PFSK-1 (cell line): ENCODE results near the gene COL11A2. TPM values are rescaled to one million over a fixed set of nuclear protein-coding genes. Genes with fewer than 3 reads are reported as not detected.

Experiments used
- FOXP2 ChIP-seq: optimal IDR thresholded peaks from 2 replicates; pipeline ENCODE3; 2011; ENCODE audit warnings: borderline replicate concordance, control low read depth, inconsistent platforms; ENCODE audit not compliant: insufficient read depth; ENCODE audit errors: extremely low read length, extremely low read depth
- POLR2AphosphoS5 ChIP-seq: IDR thresholded peaks from 2 replicates; pipeline ENCODE4 v1.6.1; 2012; ENCODE audit warnings: low read depth, mild to moderate bottlenecking, control low read depth, low read length, moderate library complexity
- SIN3A ChIP-seq: IDR thresholded peaks from 2 replicates; pipeline ENCODE4 v1.6.1; 2012; ENCODE audit warnings: mild to moderate bottlenecking, low read length, moderate library complexity, borderline replicate concordance; ENCODE audit not compliant: insufficient read depth
- TAF1 ChIP-seq: IDR thresholded peaks from 2 replicates; pipeline ENCODE4 v1.6.1; 2012; ENCODE audit warnings: low read length, control low read depth, borderline replicate concordance; ENCODE audit not compliant: insufficient read depth
- polyA plus RNA-seq: library from polyadenylated mRNA; unstranded; fragments of >200 nt; gene quantifications from one replicate; pipeline ENCODE4 v1.2.1, GENCODE V29; 2012; ENCODE audit warnings: low read depth, missing spikeins; ENCODE audit not compliant: insufficient read length
- TF ChIP-seq, protein P1 (sequence below), 2 experiments: IDR thresholded peaks; 2 replicates each; pipeline versions ENCODE4 v1.6.1 to v1.8.0; 2011 to 2012; ENCODE audit warnings: low read depth in 2 of 2, low read length in 2 of 2, control low read depth in 1 of 2, inconsistent platforms in 1 of 2, mild to moderate bottlenecking in 1 of 2, moderate library complexity in 1 of 2; ENCODE audit not compliant: insufficient read depth in 1 of 2

Gene COL11A2
- 0.80 TPM for polyA plus RNA-seq

DNA sequence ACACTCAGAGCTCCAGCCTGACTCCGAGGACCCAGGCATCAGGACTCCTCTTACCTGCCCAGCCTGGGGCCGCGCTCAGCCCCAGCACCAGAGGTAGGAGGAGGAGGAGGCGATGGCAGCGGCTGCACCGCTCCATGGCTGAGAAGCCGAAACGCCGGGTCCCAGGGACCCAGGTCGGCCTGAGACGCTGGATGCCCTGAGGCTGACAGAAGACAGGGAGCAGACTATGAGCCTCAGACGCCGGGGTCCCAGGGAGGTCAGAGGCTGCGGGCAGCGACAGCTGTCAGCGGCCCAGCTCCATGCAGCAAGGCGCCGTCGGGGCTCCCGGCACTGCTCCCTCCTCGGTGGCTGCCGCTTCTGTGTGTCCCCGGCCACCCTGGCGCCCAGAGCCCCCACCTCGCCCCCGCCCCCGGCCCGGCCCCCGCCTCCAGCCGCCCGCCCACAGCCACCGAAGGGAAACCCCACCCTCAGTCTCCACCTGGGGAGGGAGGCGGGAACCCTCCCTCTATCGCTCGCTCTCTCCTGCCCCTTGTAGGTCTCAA lies at the start of gene COL11A2:
TSS of gene COL11A2 (minus strand) at position 363 of the 542 bp plus-strand sequence. CDS start at position 136, 227 bp downstream.
- TF ChIP-seq POLR2AphosphoS5: no peak
- no peak for TF ChIP-seq FOXP2
- no peak for TF ChIP-seq SIN3A
- TF ChIP-seq TAF1: no peak
- TF ChIP-seq, protein P1, sequence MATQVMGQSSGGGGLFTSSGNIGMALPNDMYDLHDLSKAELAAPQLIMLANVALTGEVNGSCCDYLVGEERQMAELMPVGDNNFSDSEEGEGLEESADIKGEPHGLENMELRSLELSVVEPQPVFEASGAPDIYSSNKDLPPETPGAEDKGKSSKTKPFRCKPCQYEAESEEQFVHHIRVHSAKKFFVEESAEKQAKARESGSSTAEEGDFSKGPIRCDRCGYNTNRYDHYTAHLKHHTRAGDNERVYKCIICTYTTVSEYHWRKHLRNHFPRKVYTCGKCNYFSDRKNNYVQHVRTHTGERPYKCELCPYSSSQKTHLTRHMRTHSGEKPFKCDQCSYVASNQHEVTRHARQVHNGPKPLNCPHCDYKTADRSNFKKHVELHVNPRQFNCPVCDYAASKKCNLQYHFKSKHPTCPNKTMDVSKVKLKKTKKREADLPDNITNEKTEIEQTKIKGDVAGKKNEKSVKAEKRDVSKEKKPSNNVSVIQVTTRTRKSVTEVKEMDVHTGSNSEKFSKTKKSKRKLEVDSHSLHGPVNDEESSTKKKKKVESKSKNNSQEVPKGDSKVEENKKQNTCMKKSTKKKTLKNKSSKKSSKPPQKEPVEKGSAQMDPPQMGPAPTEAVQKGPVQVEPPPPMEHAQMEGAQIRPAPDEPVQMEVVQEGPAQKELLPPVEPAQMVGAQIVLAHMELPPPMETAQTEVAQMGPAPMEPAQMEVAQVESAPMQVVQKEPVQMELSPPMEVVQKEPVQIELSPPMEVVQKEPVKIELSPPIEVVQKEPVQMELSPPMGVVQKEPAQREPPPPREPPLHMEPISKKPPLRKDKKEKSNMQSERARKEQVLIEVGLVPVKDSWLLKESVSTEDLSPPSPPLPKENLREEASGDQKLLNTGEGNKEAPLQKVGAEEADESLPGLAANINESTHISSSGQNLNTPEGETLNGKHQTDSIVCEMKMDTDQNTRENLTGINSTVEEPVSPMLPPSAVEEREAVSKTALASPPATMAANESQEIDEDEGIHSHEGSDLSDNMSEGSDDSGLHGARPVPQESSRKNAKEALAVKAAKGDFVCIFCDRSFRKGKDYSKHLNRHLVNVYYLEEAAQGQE (IDR thresholded peaks at IDR 0.05; ENCODE audit: insufficient read depth in 1 of 2, low read depth in 2 of 2, low read length in 2 of 2): no peak

DNA sequence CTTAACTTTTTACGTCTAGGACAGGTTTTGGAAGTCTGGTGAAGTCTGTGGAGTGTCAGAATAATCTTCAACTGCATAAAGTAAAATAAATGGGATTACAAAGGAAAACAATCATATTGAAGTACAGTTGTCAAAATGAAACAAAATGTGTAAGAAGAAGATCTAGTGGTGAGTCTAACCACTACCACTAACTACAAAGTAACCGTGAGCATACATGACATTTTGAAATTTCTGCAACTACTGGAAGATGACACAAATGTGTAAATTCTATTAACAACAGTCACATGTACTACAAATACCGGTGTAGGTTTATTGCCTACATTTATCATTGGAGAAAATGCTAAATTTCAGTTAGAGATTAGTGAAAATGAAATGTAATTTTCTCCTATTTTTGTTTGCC lies 49.7 kb upstream of the COL11A2 start:
- TF ChIP-seq SIN3A (no peak), POLR2AphosphoS5 (no peak), FOXP2 (no peak), TAF1 (no peak)
- TF ChIP-seq, protein P1 (IDR thresholded peaks at IDR 0.05; ENCODE audit: insufficient read depth in 1 of 2, low read depth in 2 of 2, low read length in 2 of 2): no peak

DNA sequence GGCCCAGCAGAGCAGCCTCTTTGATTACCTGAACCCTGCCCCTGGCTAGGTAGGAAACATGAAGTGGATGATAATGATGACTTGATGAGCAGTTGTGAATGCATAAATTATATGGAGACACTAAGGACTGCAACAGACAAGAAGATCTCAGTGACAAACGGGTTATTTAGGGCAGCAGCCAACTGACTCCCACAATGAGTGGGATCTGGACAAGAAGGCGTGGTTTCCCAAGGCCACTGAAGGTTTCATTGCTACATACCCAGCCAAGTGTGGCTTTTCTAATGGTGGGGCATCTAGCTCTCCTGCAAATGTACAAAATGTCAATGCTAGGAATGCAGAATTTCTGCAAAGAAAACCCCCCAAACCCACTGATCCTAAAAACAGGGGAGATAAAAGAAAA lies 45.5 kb upstream of the COL11A2 start:
- TF ChIP-seq TAF1: no peak

DNA sequence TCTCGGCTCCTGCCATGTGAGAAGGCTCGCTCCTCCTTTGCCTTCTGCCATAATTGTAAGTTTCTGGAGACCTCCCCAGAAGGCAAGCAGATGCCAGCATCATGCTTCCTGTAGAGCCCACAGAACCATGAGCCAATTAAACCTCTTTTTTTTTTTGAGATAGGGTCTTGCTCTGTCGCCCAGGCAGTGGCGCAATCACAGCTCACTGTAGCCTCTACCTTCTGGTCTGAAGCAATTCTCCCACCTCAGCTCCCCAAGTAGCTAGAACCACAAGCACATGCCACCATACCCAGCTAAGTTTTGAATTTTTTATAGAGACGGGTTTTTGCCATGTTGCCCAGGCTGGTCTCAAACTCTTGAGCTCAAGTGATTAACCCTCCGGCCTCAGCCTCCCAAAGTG lies 44.6 kb upstream of the COL11A2 start:
- TF ChIP-seq SIN3A (no peak), FOXP2 (no peak), POLR2AphosphoS5 (no peak), TAF1 (no peak)
- TF ChIP-seq, protein P1 (IDR thresholded peaks at IDR 0.05; ENCODE audit: insufficient read depth in 1 of 2, low read depth in 2 of 2, low read length in 2 of 2): no peak

DNA sequence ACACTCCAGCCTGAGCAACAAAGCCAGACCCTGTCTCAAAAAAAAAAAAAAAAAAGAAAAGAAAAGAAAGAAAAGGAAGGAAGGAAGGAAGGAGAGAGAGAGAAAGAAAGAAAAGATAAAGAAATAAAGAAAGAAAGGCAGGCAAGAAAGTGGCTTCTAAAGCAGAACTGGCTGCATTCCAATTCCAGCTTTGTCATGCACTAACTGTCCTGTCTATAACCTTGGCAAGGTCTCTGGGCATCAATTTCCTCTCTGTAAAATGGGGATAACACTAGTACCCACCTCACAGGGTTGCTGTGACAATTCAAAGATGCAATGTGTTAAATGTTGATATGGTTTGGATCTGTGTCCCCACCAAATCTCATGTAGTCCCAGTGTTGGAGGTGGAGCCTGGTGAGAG lies 44.1 kb upstream of the COL11A2 start:
- TF ChIP-seq, protein P1 (IDR thresholded peaks at IDR 0.05; ENCODE audit: insufficient read depth in 1 of 2, low read depth in 2 of 2, low read length in 2 of 2): no peak
- no peak for TF ChIP-seq TAF1
- no peak for TF ChIP-seq FOXP2
- no peak for TF ChIP-seq SIN3A
- no peak for TF ChIP-seq POLR2AphosphoS5
